NCI-H510A (cell line): ENCODE data around the gene PRDM1.
"Not testable (repeated sequence)": the region's sequence is repeated elsewhere in the genome, so short reads cannot be mapped to it uniquely, and the experiment has no call there.

ENCODE experiments used
- DNase-seq: peaks from one replicate; lab custom pipeline; 2025; lab: John Stamatoyannopoulos, UW

Gene PRDM1

DNA sequence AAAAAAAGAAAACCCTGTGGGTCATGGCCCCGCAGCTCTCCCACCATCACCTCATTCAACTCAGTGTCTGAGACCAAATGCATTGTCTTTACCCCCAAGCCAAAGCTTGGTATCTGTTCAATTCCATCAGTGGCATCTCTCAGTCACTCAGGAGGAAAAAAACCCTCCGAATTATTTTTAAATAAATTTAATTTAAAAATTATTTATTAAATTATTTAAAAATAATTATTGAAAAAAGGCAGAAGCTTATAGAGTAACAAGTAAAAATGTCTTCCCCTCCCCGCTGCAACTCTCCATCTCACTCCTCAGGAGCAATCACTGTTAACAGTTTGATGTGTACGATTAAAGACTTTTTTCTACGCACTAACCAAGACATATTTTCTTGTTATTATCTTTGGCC lies 50.7 kb downstream of the PRDM1 start:
- DNase-seq: no peak

DNA sequence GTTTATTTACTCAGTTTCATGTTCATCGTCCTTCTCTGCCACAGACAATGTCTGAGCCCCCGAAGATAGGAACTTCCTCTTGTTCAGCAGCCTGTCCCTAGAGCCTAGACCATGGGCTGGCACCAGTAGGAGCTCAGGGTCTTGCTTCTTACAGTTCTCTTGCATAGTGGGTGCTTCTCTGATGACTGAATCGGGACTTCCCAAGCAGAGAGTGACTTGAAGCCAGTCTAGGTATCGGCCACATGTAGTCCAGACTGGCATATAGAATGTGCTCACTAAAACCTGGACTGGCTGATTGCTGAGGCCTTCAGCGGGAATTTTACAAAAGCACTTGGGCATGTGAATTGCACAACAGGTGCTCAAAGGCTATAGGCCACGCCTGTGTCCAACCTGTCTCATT lies 52.0 kb downstream of the PRDM1 start:
- no peak for DNase-seq

DNA sequence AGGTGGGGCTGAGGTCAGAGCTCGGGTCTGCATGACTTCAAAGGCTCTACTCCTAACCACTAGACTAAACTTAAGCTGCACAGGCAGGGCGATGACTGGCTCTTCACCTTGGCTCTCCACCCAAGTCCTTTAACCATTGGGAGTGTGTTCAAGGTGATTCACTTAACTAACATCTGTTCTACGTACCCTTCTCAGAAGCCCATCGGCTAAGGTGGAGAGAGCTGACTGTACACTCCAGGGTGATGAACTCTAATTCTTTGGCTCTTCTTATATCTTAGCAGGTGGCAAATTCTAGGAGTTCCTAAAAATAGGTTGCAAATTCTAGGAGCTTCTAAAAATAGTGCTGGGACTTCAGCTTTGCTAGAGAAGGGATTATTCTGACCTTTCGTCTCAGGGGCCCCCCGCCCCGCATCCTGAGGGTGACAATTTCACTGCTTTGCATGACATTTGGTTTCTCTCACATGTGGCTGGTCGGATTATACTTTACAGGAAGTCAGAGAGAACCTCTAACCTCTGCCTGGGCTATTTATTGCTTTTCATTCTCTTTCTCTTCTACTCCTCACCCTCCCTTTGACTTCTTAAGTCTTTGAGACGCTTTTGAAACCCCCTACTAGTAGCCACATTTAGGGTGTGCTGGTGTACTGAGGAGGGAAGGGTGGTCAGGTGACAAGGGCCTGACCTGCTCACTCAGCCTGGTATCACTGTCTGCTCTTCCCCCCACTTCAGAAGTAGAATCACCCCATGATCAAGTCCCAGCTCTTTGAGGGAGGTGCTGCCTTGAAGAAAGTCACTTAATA lies 55.5 kb downstream of the PRDM1 start:
- no peak for DNase-seq

DNA sequence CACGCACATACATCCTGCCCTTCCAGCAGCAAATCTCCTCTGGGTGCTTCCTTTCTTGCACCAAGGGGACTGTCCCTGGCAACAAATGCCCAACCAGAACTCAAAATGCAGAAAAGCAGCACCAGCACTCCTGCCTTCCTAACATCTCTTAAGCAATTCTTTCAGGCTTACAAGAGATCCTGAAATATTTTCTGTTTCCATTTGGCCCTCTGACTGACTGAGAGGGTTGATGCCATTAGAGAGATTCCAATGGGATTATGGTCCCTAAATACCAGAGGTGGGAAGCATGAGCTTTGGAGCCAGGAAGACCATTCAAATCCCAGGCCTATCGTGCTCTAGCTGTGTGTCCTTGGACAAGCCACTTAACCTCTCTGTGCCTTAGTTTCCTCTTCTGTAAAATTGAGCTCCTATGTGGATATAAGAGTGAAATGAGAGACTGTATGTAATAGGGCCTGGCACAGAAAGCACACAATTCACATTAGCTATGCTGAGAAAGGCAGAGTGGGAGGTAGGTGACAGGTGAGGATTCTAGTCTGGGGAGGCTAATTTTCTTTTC lies 56.8 kb downstream of the PRDM1 start:
- no peak for DNase-seq

DNA sequence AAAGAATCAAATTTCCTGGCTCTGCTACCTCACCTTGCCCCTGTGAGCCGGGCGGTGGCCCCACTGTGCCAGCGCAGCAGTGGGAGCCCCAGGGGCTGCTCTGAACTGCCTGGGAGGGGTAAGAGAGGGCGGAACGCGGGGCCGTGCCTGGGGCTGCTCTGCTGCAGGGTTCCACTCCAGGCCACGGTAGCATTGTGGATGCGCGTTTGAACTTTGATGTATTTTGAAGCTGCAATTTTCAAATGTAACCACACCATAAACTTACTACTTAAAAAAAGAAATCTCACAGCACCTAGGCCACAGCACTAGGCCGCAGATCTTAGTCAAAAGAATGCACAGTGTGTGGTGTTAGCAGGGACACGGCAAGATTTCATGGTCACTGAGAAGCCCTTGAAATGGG lies 57.5 kb downstream of the PRDM1 start:
- DNase-seq: no peak

DNA sequence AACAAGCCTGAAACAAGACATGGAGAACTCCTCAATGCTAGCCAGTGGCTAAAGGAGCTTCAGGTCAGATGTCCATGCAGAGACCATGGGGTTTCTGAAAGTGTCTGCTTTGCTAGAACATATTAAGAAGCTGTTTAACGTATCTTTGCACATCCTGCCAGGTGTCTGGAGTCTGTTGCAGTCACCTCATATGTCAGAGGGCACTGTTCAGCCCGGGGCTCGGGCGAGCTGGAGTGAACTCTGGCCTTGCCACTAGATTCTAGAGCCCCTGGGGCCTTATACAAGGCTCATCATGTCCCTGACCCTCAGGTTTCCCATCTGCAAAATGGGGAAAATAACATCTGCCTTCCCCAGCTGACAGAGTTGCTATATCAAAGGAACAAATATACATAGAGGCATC lies 59.0 kb downstream of the PRDM1 start:
- no peak for DNase-seq

DNA sequence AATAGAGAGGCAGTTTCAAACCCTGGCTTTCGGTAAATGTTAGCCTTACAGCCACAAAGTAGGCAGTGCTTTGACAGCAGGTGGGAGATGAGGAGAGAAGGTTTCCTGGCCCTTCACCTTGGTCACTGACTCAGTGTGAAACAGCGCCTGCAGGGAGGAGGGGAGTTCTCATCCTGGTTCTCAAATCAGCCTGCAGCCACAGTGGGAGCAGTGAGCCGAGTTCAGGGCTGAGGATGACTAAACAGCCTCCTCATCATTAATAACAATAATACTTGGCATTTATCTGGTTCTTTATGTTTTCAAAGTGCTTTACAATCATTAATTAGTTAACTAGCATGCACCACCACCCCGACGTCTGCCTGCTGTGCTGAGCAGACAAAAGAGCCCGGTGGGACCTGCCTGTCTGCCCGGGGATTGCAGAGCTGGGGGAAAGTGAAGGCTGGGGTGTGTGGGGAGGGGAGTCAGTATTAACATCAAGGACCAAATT lies 59.6 kb downstream of the PRDM1 start:
- no peak for DNase-seq

DNA sequence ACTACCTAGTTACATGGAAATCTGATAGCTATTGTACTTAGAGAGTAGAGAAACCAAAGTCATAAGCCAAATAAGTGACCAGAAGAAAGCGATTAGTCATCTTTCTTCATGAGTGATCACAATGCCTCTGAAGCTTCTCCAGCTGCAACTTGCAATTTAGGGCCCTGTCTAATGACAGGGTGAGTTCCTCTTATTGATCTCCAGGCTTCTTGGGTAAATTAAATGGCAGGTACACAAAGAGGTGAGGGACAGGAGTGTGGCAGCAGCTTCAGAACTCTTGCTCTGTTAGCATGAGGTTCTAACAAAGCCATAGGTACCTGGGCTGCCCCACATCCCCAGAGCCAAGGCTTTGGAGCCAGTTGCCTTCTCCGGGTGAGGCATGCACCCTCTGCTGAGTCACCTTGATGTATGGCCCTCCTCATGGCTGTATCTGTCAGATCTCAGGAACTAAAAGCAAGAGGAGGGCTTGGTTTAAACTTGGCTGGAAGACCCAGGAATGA lies 60.8 kb downstream of the PRDM1 start:
- no peak for DNase-seq

DNA sequence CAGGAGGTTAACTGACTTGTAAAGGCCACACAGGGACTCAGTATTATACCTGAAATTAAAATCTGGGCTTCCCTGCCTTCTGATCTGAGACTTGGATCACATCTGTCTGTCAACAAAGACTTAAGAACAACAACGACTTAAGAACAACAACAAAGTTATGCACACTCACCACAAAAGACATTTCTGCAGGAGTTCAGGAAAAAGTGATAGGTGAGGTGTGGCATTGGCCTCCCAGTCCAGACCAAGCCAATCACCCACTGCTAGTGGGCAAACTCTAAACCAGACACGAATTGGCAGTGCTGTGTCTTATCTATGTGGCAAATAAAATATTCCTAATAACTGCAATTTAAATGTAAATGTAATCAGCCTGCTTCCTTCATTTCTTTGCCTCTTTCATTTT lies 61.3 kb downstream of the PRDM1 start:
- DNase-seq: no peak

DNA sequence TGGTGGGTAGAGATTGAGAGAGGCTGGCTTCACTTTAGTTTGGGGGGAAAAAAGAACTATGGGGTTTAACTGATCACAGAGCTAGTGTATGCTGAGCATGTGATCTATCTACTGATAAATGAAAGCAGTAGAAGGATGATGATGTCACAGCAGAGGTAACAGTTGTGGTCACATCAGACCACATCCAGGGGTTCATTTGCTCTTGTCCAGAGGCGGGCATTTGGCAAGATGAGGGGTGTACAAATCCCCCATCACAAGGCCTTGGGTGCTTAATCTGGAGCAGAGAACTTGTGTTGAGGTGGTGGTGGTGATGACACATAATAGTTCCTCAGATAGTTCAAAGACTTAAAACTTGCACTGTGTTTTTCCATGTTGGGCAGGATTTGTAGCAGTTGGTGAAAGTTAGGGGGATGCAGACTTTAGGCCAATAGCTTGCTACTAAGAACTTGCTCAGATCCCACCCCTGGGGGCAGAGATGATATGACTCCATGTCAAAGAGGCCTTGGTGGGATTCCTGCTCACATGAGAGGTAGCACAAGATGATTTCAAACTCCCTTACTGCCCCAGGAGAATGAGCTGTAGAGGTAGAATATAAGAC lies 63.4 kb downstream of the PRDM1 start:
- DNase-seq: no peak

DNA sequence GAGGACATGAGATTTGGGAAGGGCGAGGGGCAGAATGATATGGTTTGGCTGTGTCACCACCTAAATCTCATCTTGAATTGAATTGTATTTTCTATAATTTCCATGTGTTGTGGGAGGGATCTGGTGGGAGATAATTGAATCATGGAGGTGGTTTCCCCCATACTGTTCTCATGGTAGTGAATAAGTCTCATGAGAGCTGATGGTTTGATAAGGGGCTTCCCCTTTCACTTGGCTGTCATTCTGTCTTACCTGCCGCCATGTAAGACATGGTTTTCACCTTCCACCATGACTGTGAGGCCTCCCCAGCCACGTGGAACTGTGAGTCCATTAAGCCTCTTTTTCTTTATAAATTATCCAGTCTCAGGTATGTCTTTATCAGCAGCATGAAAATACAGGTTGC lies 66.3 kb downstream of the PRDM1 start:
- DNase-seq: not testable (repeated sequence)

DNA sequence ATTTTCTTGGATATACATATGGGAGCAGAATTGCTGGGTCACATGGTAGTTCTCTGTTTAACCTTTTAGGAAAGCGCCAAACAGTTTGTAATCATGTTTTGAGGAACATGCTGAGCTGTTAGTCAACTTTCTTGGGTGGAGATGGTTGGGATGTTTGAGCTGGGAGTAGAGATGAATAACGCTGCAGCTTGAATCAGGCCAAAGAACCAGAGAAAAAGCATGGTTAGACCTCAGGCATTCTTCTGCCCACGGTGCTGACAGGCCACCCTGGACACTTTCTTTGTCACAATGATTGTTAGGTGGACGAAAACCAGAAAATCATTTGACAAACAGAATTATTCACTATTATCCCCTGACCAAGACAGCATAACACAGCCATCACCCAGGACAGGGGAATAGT lies 66.8 kb downstream of the PRDM1 start:
- DNase-seq: no peak

DNA sequence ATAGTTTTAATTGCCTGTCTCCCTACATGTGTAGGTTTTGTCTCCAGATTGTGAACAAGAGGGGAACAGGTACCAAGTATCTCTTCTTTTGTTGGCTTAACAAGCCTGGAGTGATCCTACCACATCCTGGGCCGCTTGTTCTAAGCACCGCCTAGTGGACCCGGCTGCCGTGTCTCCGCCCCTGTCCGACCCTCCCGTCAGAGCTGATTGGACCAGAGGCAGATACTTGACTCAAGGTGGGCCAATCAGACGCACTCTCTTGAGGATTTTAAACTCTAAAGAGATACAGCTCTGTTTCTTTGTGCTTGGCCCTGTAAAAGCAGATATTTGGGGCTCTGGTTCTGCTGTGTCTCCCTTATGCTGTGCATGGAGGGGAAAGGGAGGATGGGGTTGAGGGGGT lies 68.2 kb downstream of the PRDM1 start:
- no peak for DNase-seq

DNA sequence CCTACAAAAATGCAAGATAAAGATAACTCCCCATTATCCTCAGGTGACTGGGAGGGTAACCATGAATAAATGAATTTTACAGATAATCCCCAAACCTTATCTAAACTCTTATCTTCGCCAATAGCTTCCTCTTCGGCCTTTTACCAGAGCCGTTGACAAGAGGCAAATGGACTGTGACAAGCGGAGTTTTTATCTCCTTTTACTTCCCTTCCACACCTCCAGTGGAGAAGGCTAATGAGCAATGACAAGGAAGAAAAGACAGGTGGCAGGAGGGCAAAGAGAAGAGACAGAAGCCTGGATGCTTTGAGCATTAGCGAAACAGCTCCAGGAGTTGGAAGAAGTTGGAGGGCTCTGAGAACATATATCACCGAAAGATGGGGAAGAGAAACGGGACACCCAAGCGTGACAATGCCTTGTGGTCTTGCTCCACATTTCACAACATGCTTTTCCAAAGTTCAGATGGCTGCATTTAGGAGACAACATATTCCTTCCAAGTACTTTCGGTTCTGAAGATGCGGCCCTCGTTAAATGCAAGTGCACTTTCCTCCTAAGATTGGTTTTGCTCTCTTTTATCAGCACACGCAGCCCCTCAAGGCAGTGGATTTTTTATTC lies 69.2 kb downstream of the PRDM1 start:
- no peak for DNase-seq

DNA sequence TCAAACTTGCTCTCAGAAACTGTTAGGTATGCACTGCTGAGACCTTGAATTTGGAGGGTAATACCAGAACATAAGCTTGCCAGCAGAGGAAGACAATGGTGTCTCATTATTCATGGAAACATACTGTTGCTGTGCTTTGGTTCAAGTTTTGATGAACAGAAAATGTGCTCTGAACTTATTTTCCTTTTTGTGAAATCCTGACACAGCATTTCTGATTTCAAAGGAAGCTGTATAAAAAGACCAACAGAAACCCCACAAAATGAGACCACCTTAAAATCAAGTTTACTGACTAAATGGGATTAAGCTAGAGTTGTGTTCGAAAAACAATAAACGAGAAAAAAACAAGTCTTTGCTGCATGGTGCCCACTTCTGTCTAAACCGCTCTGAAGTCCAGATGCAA lies 70.3 kb downstream of the PRDM1 start:
- DNase-seq: no peak

DNA sequence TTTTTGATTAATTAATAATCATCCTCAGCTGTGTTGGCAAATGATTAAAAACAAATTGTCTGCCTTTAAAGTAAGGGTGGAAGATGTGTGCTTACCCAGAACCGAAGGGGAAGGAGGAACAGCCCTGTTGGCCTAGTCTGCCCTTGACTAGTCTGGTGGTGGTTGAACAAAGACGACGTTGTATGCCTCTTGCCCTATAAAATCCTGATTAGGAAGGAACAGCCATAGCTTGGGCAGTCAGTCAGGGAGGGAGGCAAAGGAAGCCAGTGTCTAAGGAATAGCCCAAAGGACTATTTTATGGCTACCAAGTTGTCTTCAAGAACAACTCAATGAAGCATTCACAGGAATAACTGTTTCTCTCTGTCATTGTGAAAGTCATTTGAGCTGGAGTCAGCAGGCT lies 70.7 kb downstream of the PRDM1 start:
- no peak for DNase-seq

DNA sequence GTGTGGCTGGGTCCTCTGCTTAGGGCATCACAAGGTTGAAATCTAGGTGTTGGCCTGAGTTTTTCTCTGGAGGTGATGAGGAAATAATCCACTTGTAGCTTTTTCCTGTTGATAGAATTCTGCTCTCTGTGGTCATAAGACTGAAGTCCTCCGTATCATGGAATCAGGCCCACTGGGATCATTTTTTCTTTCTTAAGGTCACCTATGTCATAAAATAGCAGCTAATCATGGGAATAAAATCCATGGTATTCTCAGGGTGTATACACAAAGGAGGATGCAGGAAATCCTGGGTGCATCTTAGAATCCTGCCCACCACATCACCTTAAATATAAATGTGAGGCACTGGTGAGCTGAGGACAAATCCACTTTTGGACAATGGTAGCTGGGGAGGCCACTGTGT lies 72.7 kb downstream of the PRDM1 start:
- DNase-seq: no peak
